H9 (cell line): ENCODE measurements around the gene SPECC1. TPM values are rescaled to one million over a fixed set of nuclear protein-coding genes. Genes with fewer than 3 reads are reported as not detected.

Experiments
- DNase-seq: peaks from one replicate; pipeline ENCODE4 v3.0.0-alpha.2; 2017
- H2AFZ ChIP-seq: one replicate; pipeline ENCODE4 v1.6.1; 2013; ENCODE audit warnings: mild to moderate bottlenecking, low read length, control low read depth, moderate library complexity
- H2AK5ac ChIP-seq: 2 replicates; pipeline ENCODE4 v1.6.1; 2013; ENCODE audit warnings: low read length, control low read depth, mixed read lengths; ENCODE audit not compliant: insufficient read length
- H2BK120ac ChIP-seq: one replicate; pipeline ENCODE4 v1.6.1; 2013; ENCODE audit warnings: low read depth, mild to moderate bottlenecking, low read length, control low read depth, inconsistent platforms; ENCODE audit not compliant: poor library complexity, severe bottlenecking
- H2BK12ac ChIP-seq: 2 replicates; pipeline ENCODE4 v1.6.1; 2013; ENCODE audit warnings: low read length, control low read depth, mixed read lengths, low read depth; ENCODE audit not compliant: insufficient read length
- H2BK15ac ChIP-seq: 2 replicates; pipeline ENCODE4 v1.6.1; 2013; ENCODE audit warnings: low read depth, low read length, control low read depth
- H2BK20ac ChIP-seq: one replicate; pipeline ENCODE4 v1.6.1; 2013; ENCODE audit warnings: low read depth, mild to moderate bottlenecking, low read length, control low read depth, inconsistent platforms; ENCODE audit not compliant: poor library complexity, severe bottlenecking
- H2BK5ac ChIP-seq: 2 replicates; pipeline ENCODE4 v1.6.1; 2013; ENCODE audit warnings: low read length, control low read depth, mixed read lengths; ENCODE audit not compliant: insufficient read length
- H3K14ac ChIP-seq: 2 replicates; pipeline ENCODE4 v1.6.1; 2013; ENCODE audit warnings: low read length, control low read depth; ENCODE audit not compliant: insufficient read depth
- H3K18ac ChIP-seq: 2 replicates; pipeline ENCODE4 v1.6.1; 2013; ENCODE audit warnings: low read depth, mild to moderate bottlenecking, mixed read lengths, low read length, control low read depth; ENCODE audit not compliant: insufficient read length
- H3K23ac ChIP-seq: 2 replicates; pipeline ENCODE4 v1.6.1; 2013; ENCODE audit warnings: low read length, control low read depth, mixed read lengths, low read depth; ENCODE audit not compliant: insufficient read length
- H3K23me2 ChIP-seq: 2 replicates; pipeline ENCODE4 v1.6.1; 2013; ENCODE audit warnings: low read depth, mild to moderate bottlenecking, mixed read lengths, low read length, control low read depth; ENCODE audit not compliant: insufficient read length, poor library complexity, severe bottlenecking
- H3K27ac ChIP-seq: 2 replicates; pipeline ENCODE4 v1.5.1; 2013; ENCODE audit warnings: low read length, control low read depth, mixed read lengths, low read depth; ENCODE audit not compliant: insufficient read length
- H3K27me3 ChIP-seq: 2 replicates; pipeline ENCODE4 v1.6.1; 2013; ENCODE audit warnings: low read length, control low read depth, inconsistent platforms; ENCODE audit not compliant: insufficient read depth
- H3K4ac ChIP-seq: 2 replicates; pipeline ENCODE4 v1.6.1; 2013; ENCODE audit warnings: low read depth, mild to moderate bottlenecking, control low read depth, inconsistent platforms, low read length, moderate library complexity
- H3K4me1 ChIP-seq: 2 replicates; pipeline ENCODE4 v1.6.1; 2013; ENCODE audit warnings: low read length, control low read depth, inconsistent platforms; ENCODE audit not compliant: insufficient read depth
- H3K4me2 ChIP-seq: 2 replicates; pipeline ENCODE4 v1.6.1; 2013; ENCODE audit warnings: low read length, control low read depth, mixed read lengths; ENCODE audit not compliant: insufficient read length, insufficient read depth
- H3K56ac ChIP-seq: 2 replicates; pipeline ENCODE4 v1.6.1; 2013; ENCODE audit warnings: low read depth, mild to moderate bottlenecking, mixed read lengths, low read length, control low read depth; ENCODE audit not compliant: insufficient read length
- H3K79me1 ChIP-seq: 2 replicates; pipeline ENCODE4 v1.6.1; 2013; ENCODE audit warnings: low read depth, mild to moderate bottlenecking, moderate library complexity, low read length, control low read depth, inconsistent platforms; ENCODE audit not compliant: insufficient read depth, poor library complexity, severe bottlenecking
- H3K79me2 ChIP-seq: 2 replicates; pipeline ENCODE4 v1.6.1; 2013; ENCODE audit warnings: low read length, control low read depth, inconsistent platforms; ENCODE audit not compliant: insufficient read depth
- H3K9ac ChIP-seq: 2 replicates; pipeline ENCODE4 v1.6.1; 2013; ENCODE audit warnings: low read length, control low read depth, mixed read lengths; ENCODE audit not compliant: insufficient read length; ENCODE audit errors: extremely low read depth
- H3K9me3 ChIP-seq: one replicate; pipeline ENCODE4 v1.6.1; 2013; ENCODE audit warnings: low read depth, low read length, inconsistent platforms; ENCODE audit not compliant: control insufficient read depth
- H3T11ph ChIP-seq: one replicate; pipeline ENCODE4 v1.6.1; 2013; ENCODE audit warnings: mild to moderate bottlenecking, low read length, control low read depth, inconsistent platforms
- H4K20me1 ChIP-seq: one replicate; pipeline ENCODE4 v1.6.1; 2013; ENCODE audit not compliant: control insufficient read depth, insufficient read length, insufficient read depth
- H4K5ac ChIP-seq: 2 replicates; pipeline ENCODE4 v1.6.1; 2013; ENCODE audit warnings: low read depth, mild to moderate bottlenecking, mixed read lengths, low read length, control low read depth; ENCODE audit not compliant: insufficient read length
- H4K8ac ChIP-seq: replicated peaks from 2 replicates; pipeline ENCODE4 v1.6.1; 2013; ENCODE audit warnings: low read length, control low read depth, mixed read lengths, low read depth; ENCODE audit not compliant: insufficient read length
- H4K91ac ChIP-seq: 2 replicates; pipeline ENCODE4 v1.6.1; 2013; ENCODE audit warnings: low read depth, mild to moderate bottlenecking, moderate library complexity, mixed read lengths, low read length, control low read depth; ENCODE audit not compliant: insufficient read length
- H3K27ac Mint-ChIP-seq, 3 experiments: 2 replicates in 2 of 3; 3 replicates in 1 of 3; pipeline ENCODE4 v1.8.0; 2020 to 2021; ENCODE audit warnings: mixed read lengths in 3 of 3, mild to moderate bottlenecking in 1 of 3, moderate library complexity in 1 of 3
- H3K27me3 Mint-ChIP-seq: 2 replicates; pipeline ENCODE4 v1.8.0; 2021; ENCODE audit warnings: low read depth, mild to moderate bottlenecking, moderate library complexity, mixed read lengths
- H3K36me3 Mint-ChIP-seq, 3 experiments: 2 replicates in 2 of 3; 3 replicates in 1 of 3; pipeline ENCODE4 v1.8.0; 2020 to 2021; ENCODE audit warnings: low read depth in 3 of 3, mixed read lengths in 3 of 3; ENCODE audit not compliant: insufficient read depth in 1 of 3
- H3K4me1 Mint-ChIP-seq, 2 experiments: 2 replicates each; pipeline ENCODE4 v1.8.0; 2020; ENCODE audit warnings: mixed read lengths in 2 of 2
- H3K4me3 Mint-ChIP-seq, 2 experiments: 2 replicates in 1 of 2; 3 replicates in 1 of 2; pipeline ENCODE4 v1.8.0; 2020 to 2021; ENCODE audit warnings: mild to moderate bottlenecking in 2 of 2, mixed read lengths in 2 of 2, moderate library complexity in 1 of 2
- H3K9me3 Mint-ChIP-seq, 2 experiments: 2 replicates in 1 of 2; 3 replicates in 1 of 2; pipeline ENCODE4 v1.8.0; 2020; ENCODE audit warnings: mild to moderate bottlenecking in 2 of 2, mixed read lengths in 2 of 2, moderate library complexity in 1 of 2
- CTCF ChIP-seq: fragments of 200-600 bp; sonication (generic); conservative IDR thresholded peaks from 3 replicates; pipeline ENCODE4 v1.8.0; 2021; ENCODE audit warnings: antibody characterized with exemption, mild to moderate bottlenecking
- WGBS: extraction: QIAGEN DNeasy Blood & Tissue Kit; methylation state at CpG from one replicate; pipeline ENCODE4 v1.1.7; 2013; ENCODE audit warnings: missing lambda C conversion rate, low lambda C conversion rate, mixed read lengths; ENCODE audit not compliant: insufficient read length; ENCODE audit errors: extremely low coverage; 5-methylcytosine and 5-hydroxymethylcytosine counted together
- total RNA-seq: library from RNA; stranded (reverse); gene quantifications from 2 replicates; pipeline ENCODE4 v1.2.1, GENCODE V29; 2021

The SPECC1 gene
- total RNA-seq, 1 experiment from 2014 or later: 65.7 TPM

GRCh38 chr17:20094777-20095176 is 85.6 kb downstream of the SPECC1 start:
- no peak overlapping the region for H2BK20ac ChIP-seq
- no peak overlapping the region for H2AK5ac ChIP-seq
- H3K56ac ChIP-seq: no peak overlapping the region
- no peak overlapping the region for H4K8ac ChIP-seq
- no peak for TF ChIP-seq CTCF
- no peaks in the 10 kb centered on the region for H4K20me1 ChIP-seq
- no peaks in the 10 kb centered on the region for H3K23me2 ChIP-seq
- no peak overlapping the region for H3K27ac Mint-ChIP-seq
- H3K4me3 Mint-ChIP-seq: no peak overlapping the region
- H2BK120ac ChIP-seq: no peak overlapping the region
- no peak overlapping the region for H2BK12ac ChIP-seq
- H3K23ac ChIP-seq: no peak overlapping the region
- no peak overlapping the region for H4K91ac ChIP-seq
- H3K14ac ChIP-seq: no peak overlapping the region
- no peaks in the 10 kb centered on the region for H3K9me3 Mint-ChIP-seq
- no peak overlapping the region for H3K4ac ChIP-seq
- no peak overlapping the region for H2BK15ac ChIP-seq
- H3K36me3 Mint-ChIP-seq: peaks cover 0 to 8% (median 0%) of the 10 kb centered on the region in 3 experiments; a peak in 1 of 7 replicates
- H3K9me3 ChIP-seq: no peaks in the 10 kb centered on the region
- H4K5ac ChIP-seq: no peak overlapping the region
- H3K18ac ChIP-seq: no peak overlapping the region
- H3K27ac ChIP-seq: no peak overlapping the region
- DNase-seq: no peak
- no peaks in the 10 kb centered on the region; the same call in 1 of the 2 replicates for H3K27me3 Mint-ChIP-seq
- no peak overlapping the region for H3T11ph ChIP-seq
- H3K4me2 ChIP-seq: no peak overlapping the region
- no peak overlapping the region for H3K9ac ChIP-seq
- no peaks in the 10 kb centered on the region for H3K79me2 ChIP-seq
- H3K4me1 Mint-ChIP-seq: peaks cover 48 to 60% of the 10 kb centered on the region in 2 experiments
- no peaks in the 10 kb centered on the region for H3K27me3 ChIP-seq
- no peak overlapping the region for H2AFZ ChIP-seq
- no peak overlapping the region for H2BK5ac ChIP-seq
- H3K4me1 ChIP-seq: peaks cover 17% of the 10 kb centered on the region
- no peaks in the 10 kb centered on the region for H3K79me1 ChIP-seq
- no CpG with 5 or more reads among the region's 1 CpG for whole genome bisulfite sequencing
